A549 (cell line): ENCODE results near the gene SIAE.

ENCODE experiments used
- CEBPB ChIP-seq, 2 experiments: fragments of >200 bp in 1 of 2; sonication (Bioruptor Twin) in 1 of 2; formaldehyde crosslinking in 1 of 2; IDR thresholded peaks; 2 replicates each; pipeline ENCODE4 v1.6.1; 2012 to 2016
- EP300 ChIP-seq, 2 experiments: fragments of >200 bp; sonication (Bioruptor Twin); formaldehyde crosslinking; IDR thresholded peaks; 2 replicates in 1 of 2; 3 replicates in 1 of 2; pipeline ENCODE4 v1.6.1; 2016 to 2017
- JUNB ChIP-seq: fragments of >200 bp; sonication (Bioruptor Twin); formaldehyde crosslinking; IDR thresholded peaks from 2 replicates; pipeline ENCODE4 v1.6.1; 2016
- MYC ChIP-seq: IDR thresholded peaks from 2 replicates; pipeline ENCODE4 v1.6.1; 2012; ENCODE audit warnings: mild to moderate bottlenecking, inconsistent platforms, low read length, improper control_type of control experiment, borderline replicate concordance
- NFE2L2 ChIP-seq: fragments of 150-350 bp; conservative IDR thresholded peaks from 2 replicates; pipeline ENCODE4 v1.6.1; 2014; ENCODE audit warnings: low read length
- NR3C1 ChIP-seq: fragments of >200 bp; sonication (Bioruptor Twin); formaldehyde crosslinking; IDR thresholded peaks from 3 replicates; pipeline ENCODE4 v1.6.1; 2017
- POLR2A ChIP-seq: IDR thresholded peaks from 2 replicates; pipeline ENCODE4 v1.6.1; 2012; ENCODE audit warnings: mild to moderate bottlenecking, low read length
- RAD21 ChIP-seq, 2 experiments: fragments of >200 bp in 1 of 2; sonication (Bioruptor Twin) in 1 of 2; formaldehyde crosslinking in 1 of 2; IDR thresholded peaks in 1 of 2; conservative IDR thresholded peaks in 1 of 2; 2 replicates in 1 of 2; 3 replicates in 1 of 2; pipeline ENCODE4 v1.6.1; 2012 to 2018; ENCODE audit warnings: inconsistent platforms in 1 of 2
- RFX5 ChIP-seq: fragments of 450-650 bp; IDR thresholded peaks from 2 replicates; pipeline ENCODE4 v1.7.1; 2014; ENCODE audit warnings: antibody characterized with exemption, mild to moderate bottlenecking, moderate library complexity
- RNF2 ChIP-seq: fragments of 200-600 bp; sonication (generic); IDR thresholded peaks from 2 replicates; pipeline ENCODE4 v1.6.1; 2016; ENCODE audit warnings: low read depth, mild to moderate bottlenecking, antibody characterized with exemption, moderate library complexity, borderline replicate concordance
- SMC3 ChIP-seq: fragments of >200 bp; sonication (Bioruptor Twin); formaldehyde crosslinking; IDR thresholded peaks from 3 replicates; pipeline ENCODE4 v1.6.1; 2018; ENCODE audit warnings: inconsistent platforms
- SREBF2 ChIP-seq: fragments of 450-650 bp; IDR thresholded peaks from 2 replicates; pipeline ENCODE4 v1.6.1; 2014; ENCODE audit warnings: mild to moderate bottlenecking, moderate library complexity
- TF ChIP-seq, protein P1 (sequence below): fragments of >200 bp; sonication (Bioruptor Twin); formaldehyde crosslinking; IDR thresholded peaks from 3 replicates; pipeline ENCODE4 v1.5.1; 2016
- TF ChIP-seq, protein P2 (sequence below): fragments of 150-350 bp; IDR thresholded peaks from 2 replicates; pipeline ENCODE4 v1.6.1; 2014; ENCODE audit warnings: low read depth, mild to moderate bottlenecking, low read length

DNA sequence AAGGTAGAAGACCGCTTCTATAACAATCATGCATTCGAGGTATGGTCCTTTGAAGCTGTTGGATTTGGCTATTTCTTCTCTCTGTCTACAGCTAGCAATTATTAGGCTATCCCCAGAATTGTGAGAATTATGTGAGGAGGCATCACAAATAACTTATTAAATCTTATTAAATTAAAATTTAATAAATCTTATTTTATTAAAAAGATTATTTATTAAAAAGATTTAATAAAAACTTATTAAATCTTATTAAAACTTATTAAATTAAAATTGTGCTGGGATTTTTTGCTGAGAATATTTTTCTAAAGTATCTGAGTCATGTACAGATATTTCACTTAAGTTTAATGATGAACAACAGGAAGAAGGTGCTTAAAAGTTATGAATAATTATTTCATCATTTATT lies 7.9 kb upstream of the SIAE start:
- TF ChIP-seq POLR2A (no peak), RAD21 (conservative IDR thresholded peaks at IDR 0.05 in 1 of 2, IDR thresholded peaks at IDR 0.05 in 1 of 2) (no peak), EP300 (IDR thresholded peaks at IDR 0.05) (no peak), MYC (no peak), RFX5 (no peak), CEBPB (IDR thresholded peaks at IDR 0.05) (no peak), NR3C1 (no peak), SREBF2 (no peak), JUNB (no peak), RNF2 (no peak), SMC3 (no peak), NFE2L2 (no peak)
- TF ChIP-seq, protein P1, sequence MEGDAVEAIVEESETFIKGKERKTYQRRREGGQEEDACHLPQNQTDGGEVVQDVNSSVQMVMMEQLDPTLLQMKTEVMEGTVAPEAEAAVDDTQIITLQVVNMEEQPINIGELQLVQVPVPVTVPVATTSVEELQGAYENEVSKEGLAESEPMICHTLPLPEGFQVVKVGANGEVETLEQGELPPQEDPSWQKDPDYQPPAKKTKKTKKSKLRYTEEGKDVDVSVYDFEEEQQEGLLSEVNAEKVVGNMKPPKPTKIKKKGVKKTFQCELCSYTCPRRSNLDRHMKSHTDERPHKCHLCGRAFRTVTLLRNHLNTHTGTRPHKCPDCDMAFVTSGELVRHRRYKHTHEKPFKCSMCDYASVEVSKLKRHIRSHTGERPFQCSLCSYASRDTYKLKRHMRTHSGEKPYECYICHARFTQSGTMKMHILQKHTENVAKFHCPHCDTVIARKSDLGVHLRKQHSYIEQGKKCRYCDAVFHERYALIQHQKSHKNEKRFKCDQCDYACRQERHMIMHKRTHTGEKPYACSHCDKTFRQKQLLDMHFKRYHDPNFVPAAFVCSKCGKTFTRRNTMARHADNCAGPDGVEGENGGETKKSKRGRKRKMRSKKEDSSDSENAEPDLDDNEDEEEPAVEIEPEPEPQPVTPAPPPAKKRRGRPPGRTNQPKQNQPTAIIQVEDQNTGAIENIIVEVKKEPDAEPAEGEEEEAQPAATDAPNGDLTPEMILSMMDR: no peak
- TF ChIP-seq, protein P2, sequence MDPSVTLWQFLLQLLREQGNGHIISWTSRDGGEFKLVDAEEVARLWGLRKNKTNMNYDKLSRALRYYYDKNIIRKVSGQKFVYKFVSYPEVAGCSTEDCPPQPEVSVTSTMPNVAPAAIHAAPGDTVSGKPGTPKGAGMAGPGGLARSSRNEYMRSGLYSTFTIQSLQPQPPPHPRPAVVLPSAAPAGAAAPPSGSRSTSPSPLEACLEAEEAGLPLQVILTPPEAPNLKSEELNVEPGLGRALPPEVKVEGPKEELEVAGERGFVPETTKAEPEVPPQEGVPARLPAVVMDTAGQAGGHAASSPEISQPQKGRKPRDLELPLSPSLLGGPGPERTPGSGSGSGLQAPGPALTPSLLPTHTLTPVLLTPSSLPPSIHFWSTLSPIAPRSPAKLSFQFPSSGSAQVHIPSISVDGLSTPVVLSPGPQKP: no peak
